GM08714 (cell line): ENCODE measurements around the gene SETMAR.

Experiments used
- H3K4me3 ChIP-seq: fragments of 200-500 bp; sonication (Bioruptor generic); 2 replicates; pipeline ENCODE4 v1.5.1; 2014; ENCODE audit warnings: mild to moderate bottlenecking, low read length, inconsistent platforms
- ZNF274 ChIP-seq: IDR thresholded peaks from 2 replicates; pipeline ENCODE4 v1.6.1; 2012; ENCODE audit warnings: mild to moderate bottlenecking, low read depth, low read length

SETMAR gene

GRCh38 chr3:4332991-4333390, 29.8 kb downstream of the SETMAR start:
- no peak for TF ChIP-seq ZNF274
- no peak overlapping the region for H3K4me3 ChIP-seq

GRCh38 chr3:4334548-4334947, 31.4 kb downstream of the SETMAR start:
- H3K4me3 ChIP-seq = no peak overlapping the region
- no peak for TF ChIP-seq ZNF274

GRCh38 chr3:4335840-4336562, 32.8 kb downstream of the SETMAR start:
- no peak for TF ChIP-seq ZNF274
- H3K4me3 ChIP-seq = no peak overlapping the region

- TF ChIP-seq ZNF274 = no peak
- H3K4me3 ChIP-seq = no peak overlapping the region
Observed at GRCh38 chr3:4336850-4337546, 33.8 kb downstream of the SETMAR start.

GRCh38 chr3:4338751-4339150, 35.6 kb downstream of the SETMAR start:
- no peak overlapping the region for H3K4me3 ChIP-seq
- no peak for TF ChIP-seq ZNF274

- no peak for TF ChIP-seq ZNF274
- H3K4me3 ChIP-seq = no peak overlapping the region
Observed at GRCh38 chr3:4340077-4340410, 36.9 kb downstream of the SETMAR start.

- no peak overlapping the region for H3K4me3 ChIP-seq
- no peak for TF ChIP-seq ZNF274
Observed at GRCh38 chr3:4340411-4341335, 37.5 kb downstream of the SETMAR start.

GRCh38 chr3:4341336-4341675, 38.1 kb downstream of the SETMAR start:
- TF ChIP-seq ZNF274 = no peak
- H3K4me3 ChIP-seq = no peak overlapping the region

- no peak overlapping the region for H3K4me3 ChIP-seq
- TF ChIP-seq ZNF274 = no peak
Observed at GRCh38 chr3:4343258-4343657, 40.1 kb downstream of the SETMAR start.

- no peak for TF ChIP-seq ZNF274
- H3K4me3 ChIP-seq = no peak overlapping the region
Observed at GRCh38 chr3:4350789-4351163, 47.6 kb downstream of the SETMAR start.

GRCh38 chr3:4351164-4351855, 48.1 kb downstream of the SETMAR start:
- H3K4me3 ChIP-seq = peak overlapping the region; percentile 48
- TF ChIP-seq ZNF274 = no peak

- no peak overlapping the region for H3K4me3 ChIP-seq
- TF ChIP-seq ZNF274 = no peak
Observed at GRCh38 chr3:4351872-4352271, 48.7 kb downstream of the SETMAR start.

- H3K4me3 ChIP-seq = no peak overlapping the region
- no peak for TF ChIP-seq ZNF274
Observed at GRCh38 chr3:4355401-4356219, 52.4 kb downstream of the SETMAR start.
